ENCODE data around the gene ALDH3B1. TPM values are rescaled to one million over a fixed set of nuclear protein-coding genes. Genes with fewer than 3 reads are reported as not detected.
A peak's percentile ranks its signal among the peaks of the same experiment; 100 is the strongest.

Gene ALDH3B1
- total RNA-seq, 1 donor from 2014 or later, result not detected

GRCh38 chr11:68042219-68043028 is 32.3 kb downstream of the ALDH3B1 start:
- Mint-ChIP-seq H3K4me3 (peak overlapping the region; percentile 11), H3K9me3 (no peaks in the 10 kb centered on the region), H3K4me1 (ENCODE audit: low read depth) (peaks cover 2% of the 10 kb centered on the region), H3K36me3 (ENCODE audit: low read depth) (peaks cover 7% of the 10 kb centered on the region), H3K27me3 (ENCODE audit: insufficient read depth) (no peaks in the 10 kb centered on the region), H3K27ac (no peak overlapping the region)
- intact Hi-C loops (cut with micrococcal nuclease), result no loop called here
- no peak for DNase-seq (ENCODE audit: low spot score)

GRCh38 chr11:68043029-68043348 is 32.9 kb downstream of the ALDH3B1 start:
- DNase-seq (ENCODE audit: low spot score), result no peak
- no peak overlapping the region for H3K4me3 Mint-ChIP-seq
- no peak overlapping the region for H3K27ac Mint-ChIP-seq
- peaks cover 8% of the 10 kb centered on the region for H3K36me3 Mint-ChIP-seq (ENCODE audit: low read depth)
- H3K4me1 Mint-ChIP-seq (ENCODE audit: low read depth), result no peaks in the 10 kb centered on the region
- no peaks in the 10 kb centered on the region for H3K27me3 Mint-ChIP-seq (ENCODE audit: insufficient read depth)
- intact Hi-C loops (cut with micrococcal nuclease), result no loop called here
- H3K9me3 Mint-ChIP-seq, result no peaks in the 10 kb centered on the region

GRCh38 chr11:68043349-68044144 is 33.4 kb downstream of the ALDH3B1 start:
- DNase-seq (ENCODE audit: low spot score), result no peak
- Mint-ChIP-seq H3K9me3 (no peaks in the 10 kb centered on the region), H3K36me3 (ENCODE audit: low read depth) (peaks cover 8% of the 10 kb centered on the region), H3K27ac (no peak overlapping the region), H3K4me3 (no peak overlapping the region), H3K4me1 (ENCODE audit: low read depth) (no peaks in the 10 kb centered on the region), H3K27me3 (ENCODE audit: insufficient read depth) (no peaks in the 10 kb centered on the region)
- intact Hi-C loops (cut with micrococcal nuclease), result no loop called here

- H3K27ac Mint-ChIP-seq, result no peak overlapping the region
- no peak overlapping the region for H3K4me3 Mint-ChIP-seq
- intact Hi-C loops (cut with micrococcal nuclease), result no loop called here
- no peaks in the 10 kb centered on the region for H3K27me3 Mint-ChIP-seq (ENCODE audit: insufficient read depth)
- H3K9me3 Mint-ChIP-seq, result no peaks in the 10 kb centered on the region
- H3K36me3 Mint-ChIP-seq (ENCODE audit: low read depth), result peaks cover 8% of the 10 kb centered on the region
- no peaks in the 10 kb centered on the region for H3K4me1 Mint-ChIP-seq (ENCODE audit: low read depth)
- no peak for DNase-seq (ENCODE audit: low spot score)
Observed at GRCh38 chr11:68044145-68044813, 34.2 kb downstream of the ALDH3B1 start.

GRCh38 chr11:68044898-68045351 is 34.8 kb downstream of the ALDH3B1 start:
- peaks cover 8% of the 10 kb centered on the region for H3K36me3 Mint-ChIP-seq (ENCODE audit: low read depth)
- DNase-seq (ENCODE audit: low spot score), result no peak
- H3K9me3 Mint-ChIP-seq, result no peaks in the 10 kb centered on the region

GRCh38 chr11:68047437-68048290 is 37.5 kb downstream of the ALDH3B1 start:
- DNase-seq (ENCODE audit: low spot score), result no peak

More at GRCh38 chr11:68044898-68045351, 34.8 kb downstream of the ALDH3B1 start:
- H3K27ac Mint-ChIP-seq, result no peak overlapping the region
- no peaks in the 10 kb centered on the region for H3K27me3 Mint-ChIP-seq (ENCODE audit: insufficient read depth)
- no peaks in the 10 kb centered on the region for H3K4me1 Mint-ChIP-seq (ENCODE audit: low read depth)
- H3K4me3 Mint-ChIP-seq, result no peak overlapping the region
- intact Hi-C loops (cut with micrococcal nuclease), result no loop called here

GRCh38 chr11:68048681-68049508 is 38.8 kb downstream of the ALDH3B1 start:
- intact Hi-C loops (cut with micrococcal nuclease), result no loop called here

More at GRCh38 chr11:68047437-68048290, 37.5 kb downstream of the ALDH3B1 start:
- intact Hi-C loops (cut with micrococcal nuclease), result no loop called here
- no peaks in the 10 kb centered on the region for H3K9me3 Mint-ChIP-seq
- no peak overlapping the region for H3K27ac Mint-ChIP-seq
- peaks cover 18% of the 10 kb centered on the region for H3K36me3 Mint-ChIP-seq (ENCODE audit: low read depth)
- H3K27me3 Mint-ChIP-seq (ENCODE audit: insufficient read depth), result no peaks in the 10 kb centered on the region
- H3K4me1 Mint-ChIP-seq (ENCODE audit: low read depth), result no peaks in the 10 kb centered on the region
- no peak overlapping the region for H3K4me3 Mint-ChIP-seq

GRCh38 chr11:68049509-68050370 is 39.6 kb downstream of the ALDH3B1 start:
- Mint-ChIP-seq H3K9me3 (no peaks in the 10 kb centered on the region), H3K4me3 (no peak overlapping the region), H3K27ac (no peak overlapping the region), H3K36me3 (ENCODE audit: low read depth) (peaks cover 22% of the 10 kb centered on the region), H3K27me3 (ENCODE audit: insufficient read depth) (no peaks in the 10 kb centered on the region), H3K4me1 (ENCODE audit: low read depth) (no peaks in the 10 kb centered on the region)
- intact Hi-C loops (cut with micrococcal nuclease), result no loop called here
- no peak for DNase-seq (ENCODE audit: low spot score)

More at GRCh38 chr11:68048681-68049508, 38.8 kb downstream of the ALDH3B1 start:
- Mint-ChIP-seq H3K27ac (no peak overlapping the region), H3K4me1 (ENCODE audit: low read depth) (no peaks in the 10 kb centered on the region), H3K36me3 (ENCODE audit: low read depth) (peaks cover 21% of the 10 kb centered on the region), H3K9me3 (no peaks in the 10 kb centered on the region), H3K27me3 (ENCODE audit: insufficient read depth) (no peaks in the 10 kb centered on the region), H3K4me3 (no peak overlapping the region)
- no peak for DNase-seq (ENCODE audit: low spot score)

- Mint-ChIP-seq H3K27ac (no peak overlapping the region), H3K4me3 (no peak overlapping the region), H3K9me3 (no peaks in the 10 kb centered on the region), H3K27me3 (ENCODE audit: insufficient read depth) (no peaks in the 10 kb centered on the region), H3K4me1 (ENCODE audit: low read depth) (no peaks in the 10 kb centered on the region), H3K36me3 (ENCODE audit: low read depth) (peaks cover 22% of the 10 kb centered on the region)
- intact Hi-C loops (cut with micrococcal nuclease), result no loop called here
- no peak for DNase-seq (ENCODE audit: low spot score)
Observed at GRCh38 chr11:68050371-68050841, 40.3 kb downstream of the ALDH3B1 start.

GRCh38 chr11:68051191-68052136 is 41.3 kb downstream of the ALDH3B1 start:
- Mint-ChIP-seq H3K4me1 (ENCODE audit: low read depth) (no peaks in the 10 kb centered on the region), H3K9me3 (no peaks in the 10 kb centered on the region), H3K4me3 (no peak overlapping the region), H3K36me3 (ENCODE audit: low read depth) (peaks cover 22% of the 10 kb centered on the region), H3K27ac (no peak overlapping the region), H3K27me3 (ENCODE audit: insufficient read depth) (no peaks in the 10 kb centered on the region)
- no peak for DNase-seq (ENCODE audit: low spot score)
- intact Hi-C loops (cut with micrococcal nuclease), result no loop called here
